HEK293 (cell line): ENCODE measurements around the gene ARID1A.

Source experiments
- ATF2 ChIP-seq: fragments of 450-650 bp; formaldehyde crosslinking; IDR thresholded peaks from 2 replicates; pipeline ENCODE4 v1.5.1; 2016; ENCODE audit warnings: missing biosample characterization, missing genetic modification characterization, low read depth
- BCL11A ChIP-seq: fragments of 450-650 bp; formaldehyde crosslinking; IDR thresholded peaks from 2 replicates; pipeline ENCODE4 v1.5.1; 2016; ENCODE audit warnings: low read depth, missing biosample characterization, missing genetic modification characterization
- FEZF1 ChIP-seq: fragments of 450-650 bp; formaldehyde crosslinking; IDR thresholded peaks from 2 replicates; pipeline ENCODE4 v1.5.1; 2016; ENCODE audit warnings: missing biosample characterization, missing genetic modification characterization
- GLI2 ChIP-seq: fragments of 450-650 bp; formaldehyde crosslinking; IDR thresholded peaks from 2 replicates; pipeline ENCODE4; 2017; ENCODE audit warnings: missing biosample characterization, missing genetic modification characterization, low read depth, borderline replicate concordance
- IKZF3 ChIP-seq: fragments of 450-650 bp; IDR thresholded peaks from 2 replicates; pipeline ENCODE4 v1.5.0; 2018; ENCODE audit warnings: missing biosample characterization, mild to moderate bottlenecking, missing genetic modification characterization, moderate library complexity
- KLF1 ChIP-seq: fragments of 450-650 bp; formaldehyde crosslinking; IDR thresholded peaks from 2 replicates; pipeline ENCODE4 v1.5.1; 2016; ENCODE audit warnings: missing biosample characterization, missing genetic modification characterization
- KLF8 ChIP-seq: fragments of 450-650 bp; formaldehyde crosslinking; IDR thresholded peaks from 2 replicates; pipeline ENCODE4 v1.5.1; 2016; ENCODE audit warnings: missing biosample characterization, missing genetic modification characterization
- PRDM4 ChIP-seq: fragments of 450-650 bp; formaldehyde crosslinking; IDR thresholded peaks from 2 replicates; pipeline ENCODE4 v1.5.1; 2017; ENCODE audit warnings: missing biosample characterization, missing genetic modification characterization
- REPIN1 ChIP-seq: fragments of 450-650 bp; formaldehyde crosslinking; IDR thresholded peaks from 2 replicates; pipeline ENCODE4 v1.5.1; 2017; ENCODE audit warnings: missing biosample characterization, missing genetic modification characterization, low read depth
- SCRT2 ChIP-seq: fragments of 450-650 bp; formaldehyde crosslinking; IDR thresholded peaks from 2 replicates; pipeline ENCODE4 v1.5.1; 2016; ENCODE audit warnings: missing biosample characterization, missing genetic modification characterization
- SP7 ChIP-seq: fragments of 450-650 bp; formaldehyde crosslinking; IDR thresholded peaks from 2 replicates; pipeline ENCODE4 v1.5.1; 2016; ENCODE audit warnings: missing biosample characterization, missing genetic modification characterization
- ZBTB20 ChIP-seq: fragments of 450-650 bp; formaldehyde crosslinking; IDR thresholded peaks from 2 replicates; pipeline ENCODE4 v1.5.1; 2016; ENCODE audit warnings: missing biosample characterization, missing genetic modification characterization
- ZBTB7A ChIP-seq: fragments of 450-650 bp; formaldehyde crosslinking; IDR thresholded peaks from 2 replicates; pipeline ENCODE4 v1.5.1; 2016; ENCODE audit warnings: low read depth, missing biosample characterization, missing genetic modification characterization
- ZFP41 ChIP-seq: fragments of 450-650 bp; formaldehyde crosslinking; IDR thresholded peaks from 2 replicates; pipeline ENCODE4 v1.5.1; 2016; ENCODE audit warnings: missing biosample characterization, missing genetic modification characterization, borderline replicate concordance
- ZNF169 ChIP-seq: fragments of 450-650 bp; formaldehyde crosslinking; IDR thresholded peaks from 2 replicates; pipeline ENCODE4 v1.5.1; 2016; ENCODE audit warnings: missing biosample characterization, missing genetic modification characterization
- ZNF174 ChIP-seq: fragments of 450-650 bp; formaldehyde crosslinking; IDR thresholded peaks from 2 replicates; pipeline ENCODE4 v1.5.0; 2017; ENCODE audit warnings: missing biosample characterization, mild to moderate bottlenecking, missing genetic modification characterization
- ZNF175 ChIP-seq: fragments of 450-650 bp; formaldehyde crosslinking; IDR thresholded peaks from 2 replicates; pipeline ENCODE4 v1.5.1; 2016; ENCODE audit warnings: missing biosample characterization, missing genetic modification characterization
- ZNF202 ChIP-seq: fragments of 450-650 bp; formaldehyde crosslinking; IDR thresholded peaks from 2 replicates; pipeline ENCODE4 v1.5.1; 2016; ENCODE audit warnings: missing biosample characterization, missing genetic modification characterization, borderline replicate concordance
- ZNF211 ChIP-seq: fragments of 450-650 bp; formaldehyde crosslinking; IDR thresholded peaks from 2 replicates; pipeline ENCODE4 v1.5.1; 2016; ENCODE audit warnings: low read depth, missing biosample characterization, missing genetic modification characterization
- ZNF223 ChIP-seq: fragments of 450-650 bp; formaldehyde crosslinking; IDR thresholded peaks from 2 replicates; pipeline ENCODE4 v1.5.1; 2016; ENCODE audit warnings: missing biosample characterization, missing genetic modification characterization
- ZNF274 ChIP-seq, 2 experiments: fragments of 200-500 bp in 1 of 2; fragments of 450-650 bp in 1 of 2; sonication (Bioruptor generic) in 1 of 2; formaldehyde crosslinking in 1 of 2; IDR thresholded peaks; 2 replicates each; pipeline versions ENCODE4 v1.5.1 to v1.6.1; 2014 to 2016; ENCODE audit warnings: borderline replicate concordance in 1 of 2, inconsistent platforms in 1 of 2, low read length in 1 of 2, missing biosample characterization in 1 of 2, missing genetic modification characterization in 1 of 2
- ZNF292 ChIP-seq: fragments of 450-650 bp; formaldehyde crosslinking; IDR thresholded peaks from 2 replicates; pipeline ENCODE4 v1.5.1; 2016; ENCODE audit warnings: low read depth, missing biosample characterization, missing genetic modification characterization, borderline replicate concordance
- ZNF324 ChIP-seq: fragments of 450-650 bp; formaldehyde crosslinking; IDR thresholded peaks from 2 replicates; pipeline ENCODE4 v1.5.1; 2016; ENCODE audit warnings: missing biosample characterization, missing genetic modification characterization
- ZNF394 ChIP-seq: fragments of 450-650 bp; formaldehyde crosslinking; IDR thresholded peaks from 2 replicates; pipeline ENCODE4 v1.5.1; 2016; ENCODE audit warnings: missing biosample characterization, missing genetic modification characterization, mild to moderate bottlenecking, moderate library complexity, borderline replicate concordance
- ZNF433 ChIP-seq: fragments of 450-650 bp; formaldehyde crosslinking; IDR thresholded peaks from 2 replicates; pipeline ENCODE4 v1.5.1; 2016; ENCODE audit warnings: missing biosample characterization, missing genetic modification characterization, low read depth
- ZNF473 ChIP-seq: fragments of 450-650 bp; formaldehyde crosslinking; IDR thresholded peaks from 2 replicates; pipeline ENCODE4 v1.5.1; 2017; ENCODE audit warnings: missing biosample characterization, missing genetic modification characterization
- ZNF510 ChIP-seq: fragments of 450-650 bp; formaldehyde crosslinking; IDR thresholded peaks from 2 replicates; pipeline ENCODE4 v1.5.1; 2018; ENCODE audit warnings: mild to moderate bottlenecking, missing genetic modification characterization, missing biosample characterization; ENCODE audit not compliant: insufficient replicate concordance
- ZNF530 ChIP-seq: fragments of 450-650 bp; formaldehyde crosslinking; IDR thresholded peaks from 2 replicates; pipeline ENCODE4 v1.5.1; 2016; ENCODE audit warnings: low read depth, missing biosample characterization, missing genetic modification characterization
- ZNF544 ChIP-seq: fragments of 450-650 bp; formaldehyde crosslinking; IDR thresholded peaks from 2 replicates; pipeline ENCODE4 v1.5.0; 2017; ENCODE audit warnings: missing biosample characterization, missing genetic modification characterization
- ZNF549 ChIP-seq: fragments of 450-650 bp; IDR thresholded peaks from 2 replicates; pipeline ENCODE4 v1.5.1; 2018; ENCODE audit warnings: missing biosample characterization, missing genetic modification characterization, mild to moderate bottlenecking, inconsistent platforms, moderate library complexity
- ZNF626 ChIP-seq: fragments of 450-650 bp; sonication (Bioruptor Pico); formaldehyde crosslinking; IDR thresholded peaks from 2 replicates; pipeline ENCODE4 v1.5.1; 2018; ENCODE audit warnings: missing biosample characterization, missing genetic modification characterization, inconsistent platforms
- ZNF670 ChIP-seq: fragments of 450-650 bp; formaldehyde crosslinking; IDR thresholded peaks from 2 replicates; pipeline ENCODE4 v1.5.1; 2016; ENCODE audit warnings: missing biosample characterization, missing genetic modification characterization, low read depth
- ZNF747 ChIP-seq: fragments of 450-650 bp; formaldehyde crosslinking; IDR thresholded peaks from 2 replicates; pipeline ENCODE4 v1.5.1; 2016; ENCODE audit warnings: missing biosample characterization, missing genetic modification characterization
- TF ChIP-seq, protein P1 (sequence below): fragments of 450-650 bp; formaldehyde crosslinking; IDR thresholded peaks from 2 replicates; pipeline ENCODE4 v1.5.1; 2016; ENCODE audit warnings: missing biosample characterization, missing genetic modification characterization
- TF ChIP-seq, protein P2 (sequence below): fragments of 450-650 bp; formaldehyde crosslinking; IDR thresholded peaks from 2 replicates; pipeline ENCODE4 v1.5.1; 2017; ENCODE audit warnings: missing biosample characterization, missing genetic modification characterization

Gene ARID1A

DNA sequence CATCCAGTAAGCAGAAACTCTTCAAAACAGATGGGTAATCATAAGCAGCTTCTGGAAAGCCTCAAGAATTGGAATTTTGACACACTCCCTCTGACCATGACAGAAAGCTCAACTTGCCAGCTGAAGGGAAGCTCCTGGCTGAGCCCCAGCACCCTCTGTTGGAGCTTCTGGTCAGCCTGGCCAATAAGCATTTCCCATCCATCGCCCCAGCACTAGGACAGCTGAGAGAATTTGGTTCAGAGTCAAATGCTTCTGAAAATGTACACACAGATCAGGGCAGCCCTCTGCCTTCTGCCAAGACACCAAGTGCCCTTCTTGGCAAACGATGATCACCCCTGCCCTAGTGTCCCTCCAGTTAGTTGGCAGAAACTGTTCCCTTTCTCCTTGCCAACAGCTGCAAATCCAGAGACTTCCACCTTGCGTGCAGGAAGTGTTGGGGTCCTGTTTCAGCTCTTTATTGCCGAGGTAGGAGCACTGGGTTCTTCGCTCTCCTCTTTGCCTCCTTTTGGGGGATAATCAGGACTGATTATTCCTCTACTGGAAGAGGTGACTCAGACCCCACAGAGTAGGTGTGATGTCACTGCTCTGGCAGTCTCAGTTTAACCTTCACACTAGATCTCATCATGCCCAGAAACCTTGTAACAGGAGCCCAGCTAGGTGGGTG lies 103.8 kb downstream of the ARID1A start (continued):
- TF ChIP-seq ZNF174 (no peak), ZNF292 (no peak), SCRT2 (tag by site-specific recombination) (no peak), ZNF274 (IDR thresholded peaks at IDR 0.05; ENCODE audit: low read length) (no peak), ZNF274 (tag by site-specific recombination; IDR thresholded peaks at IDR 0.05; ENCODE audit: borderline replicate concordance) (no peak), ZNF433 (tag by site-specific recombination) (no peak), PRDM4 (tag by site-specific recombination) (no peak), ZBTB20 (tag by site-specific recombination) (peak; percentile 62), ZNF324 (tag by site-specific recombination) (no peak), GLI2 (tag by site-specific recombination) (no peak), ZNF510 (no peak), ZNF473 (no peak), REPIN1 (tag by site-specific recombination) (no peak), ZNF223 (tag by site-specific recombination) (no peak), ZNF211 (no peak), KLF1 (tag by site-specific recombination) (no peak), ZNF747 (no peak), BCL11A (no peak), ZNF549 (tag by site-specific recombination) (no peak), ZFP41 (no peak), ZNF202 (tag by site-specific recombination) (no peak), ZNF394 (no peak), ZNF169 (tag by site-specific recombination) (no peak), FEZF1 (tag by site-specific recombination) (0 out of 2 replicates have a peak, but pooled peaks have one; percentile 14), ZNF175 (tag by site-specific recombination) (no peak), ZNF544 (no peak), ATF2 (tag by site-specific recombination) (no peak; the same call in 1 of the 2 replicates), ZBTB7A (tag by site-specific recombination) (no peak), ZNF530 (tag by site-specific recombination) (no peak), ZNF626 (no peak), IKZF3 (peak; percentile 42; the same call in 1 of the 2 replicates), ZNF670 (no peak), KLF8 (tag by site-specific recombination) (no peak), SP7 (tag by site-specific recombination) (peak; percentile 63)
- TF ChIP-seq, protein P1, sequence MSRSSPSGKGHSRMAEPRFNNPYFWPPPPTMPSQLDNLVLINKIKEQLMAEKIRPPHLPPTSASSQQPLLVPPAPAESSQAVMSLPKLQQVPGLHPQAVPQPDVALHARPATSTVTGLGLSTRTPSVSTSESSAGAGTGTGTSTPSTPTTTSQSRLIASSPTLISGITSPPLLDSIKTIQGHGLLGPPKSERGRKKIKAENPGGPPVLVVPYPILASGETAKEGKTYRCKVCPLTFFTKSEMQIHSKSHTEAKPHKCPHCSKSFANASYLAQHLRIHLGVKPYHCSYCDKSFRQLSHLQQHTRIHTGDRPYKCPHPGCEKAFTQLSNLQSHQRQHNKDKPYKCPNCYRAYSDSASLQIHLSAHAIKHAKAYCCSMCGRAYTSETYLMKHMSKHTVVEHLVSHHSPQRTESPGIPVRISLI (tag by site-specific recombination) = no peak
- TF ChIP-seq, protein P2, sequence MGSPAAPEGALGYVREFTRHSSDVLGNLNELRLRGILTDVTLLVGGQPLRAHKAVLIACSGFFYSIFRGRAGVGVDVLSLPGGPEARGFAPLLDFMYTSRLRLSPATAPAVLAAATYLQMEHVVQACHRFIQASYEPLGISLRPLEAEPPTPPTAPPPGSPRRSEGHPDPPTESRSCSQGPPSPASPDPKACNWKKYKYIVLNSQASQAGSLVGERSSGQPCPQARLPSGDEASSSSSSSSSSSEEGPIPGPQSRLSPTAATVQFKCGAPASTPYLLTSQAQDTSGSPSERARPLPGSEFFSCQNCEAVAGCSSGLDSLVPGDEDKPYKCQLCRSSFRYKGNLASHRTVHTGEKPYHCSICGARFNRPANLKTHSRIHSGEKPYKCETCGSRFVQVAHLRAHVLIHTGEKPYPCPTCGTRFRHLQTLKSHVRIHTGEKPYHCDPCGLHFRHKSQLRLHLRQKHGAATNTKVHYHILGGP (tag by site-specific recombination) = no peak
